Brain microvascular endothelial cell (primary cell): ENCODE results near the gene FAM83B.

Experiments
- DNase-seq: peaks from one replicate; pipeline ENCODE4 v3.0.0-alpha.2; 2020
- H3K27ac ChIP-seq: fragments of 250-450 bp; sonication (Bioruptor Pico); 2 replicates; pipeline ENCODE4 v1.5.1; 2020; ENCODE audit warnings: mild to moderate bottlenecking, moderate library complexity
- H3K27me3 ChIP-seq: fragments of 250-450 bp; sonication (Bioruptor Pico); replicated peaks from 2 replicates; pipeline ENCODE4 v1.5.1; 2020; ENCODE audit warnings: mild to moderate bottlenecking
- H3K36me3 ChIP-seq: fragments of 250-450 bp; sonication (Bioruptor Pico); replicated peaks from 2 replicates; pipeline ENCODE4 v1.5.1; 2020; ENCODE audit warnings: mild to moderate bottlenecking
- H3K4me3 ChIP-seq: 2 replicates; pipeline ENCODE4 v1.5.1; 2011; ENCODE audit warnings: low read depth, mild to moderate bottlenecking, control low read depth, low read length, moderate library complexity
- CTCF ChIP-seq: IDR thresholded peaks from 2 replicates; pipeline ENCODE4 v1.5.1; 2011; ENCODE audit warnings: low read depth, mild to moderate bottlenecking, moderate library complexity, low read length, control low read depth, inconsistent platforms; ENCODE audit errors: missing control alignments
- in situ Hi-C: cut with HindIII; loops from 2 replicates; pipeline ENCODE4 v1.10.0; 2017; ENCODE audit warnings: low sequenced_read_pairs, low pct_ligation_motif_present

FAM83B gene

GRCh38 chr6:54886932-54887584, 40.5 kb downstream of the FAM83B start:
- in situ Hi-C loops, result no loop called here
- Histone ChIP-seq H3K27ac (no peak overlapping the region), H3K27me3 (no peaks in the 10 kb centered on the region), H3K36me3 (no peaks in the 10 kb centered on the region), H3K4me3 (no peak overlapping the region)
- TF ChIP-seq CTCF, result no peak
- no peak for DNase-seq

- in situ Hi-C loops, result no loop called here
- H3K27me3 ChIP-seq, result no peaks in the 10 kb centered on the region
- DNase-seq, result no peak
- no peak for TF ChIP-seq CTCF
- no peak overlapping the region for H3K4me3 ChIP-seq
- no peak overlapping the region for H3K27ac ChIP-seq
- H3K36me3 ChIP-seq, result no peaks in the 10 kb centered on the region
These were observed 45.0 kb downstream of the FAM83B start for GRCh38 chr6:54891536-54891935.

- in situ Hi-C loops, result no loop called here
- DNase-seq, result peak; percentile 9
- no peak overlapping the region for H3K27ac ChIP-seq
- H3K27me3 ChIP-seq, result no peaks in the 10 kb centered on the region
- no peaks in the 10 kb centered on the region for H3K36me3 ChIP-seq
- TF ChIP-seq CTCF, result no peak
- H3K4me3 ChIP-seq, result no peak overlapping the region
These were observed 46.3 kb downstream of the FAM83B start for GRCh38 chr6:54892831-54893230.

GRCh38 chr6:54893818-54894217, 47.2 kb downstream of the FAM83B start:
- H3K36me3 ChIP-seq, result no peaks in the 10 kb centered on the region
- no peak for DNase-seq
- H3K4me3 ChIP-seq, result no peak overlapping the region
- H3K27ac ChIP-seq, result no peak overlapping the region
- in situ Hi-C loops, result no loop called here
- TF ChIP-seq CTCF, result no peak
- no peaks in the 10 kb centered on the region for H3K27me3 ChIP-seq

- H3K36me3 ChIP-seq, result no peaks in the 10 kb centered on the region
- in situ Hi-C loops, result no loop called here
- DNase-seq, result no peak
- H3K4me3 ChIP-seq, result no peak overlapping the region
- no peak overlapping the region for H3K27ac ChIP-seq
- no peaks in the 10 kb centered on the region for H3K27me3 ChIP-seq
- TF ChIP-seq CTCF, result no peak
These were observed 49.7 kb downstream of the FAM83B start for GRCh38 chr6:54896302-54896701.
